ENCODE measurements around the gene TBC1D16.

DNA sequence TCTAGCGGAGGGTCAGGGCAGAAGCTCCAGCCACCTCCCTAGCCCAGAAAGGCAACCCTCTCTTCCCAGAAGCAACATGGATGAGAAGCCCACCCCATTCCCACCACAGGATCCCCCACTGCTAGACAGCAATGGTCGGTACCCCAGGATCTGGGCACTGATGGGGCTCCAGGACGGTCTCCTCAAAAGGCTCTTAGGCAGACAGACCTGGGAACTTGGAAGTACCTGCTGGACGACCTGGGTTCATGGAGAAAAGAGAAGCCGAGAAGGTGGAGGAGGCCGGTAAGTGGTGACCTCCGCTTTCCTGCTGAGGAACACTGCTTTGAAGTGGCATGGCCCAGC lies 96.6 kb downstream of the TBC1D16 start:
- TF ChIP-seq, protein P1, sequence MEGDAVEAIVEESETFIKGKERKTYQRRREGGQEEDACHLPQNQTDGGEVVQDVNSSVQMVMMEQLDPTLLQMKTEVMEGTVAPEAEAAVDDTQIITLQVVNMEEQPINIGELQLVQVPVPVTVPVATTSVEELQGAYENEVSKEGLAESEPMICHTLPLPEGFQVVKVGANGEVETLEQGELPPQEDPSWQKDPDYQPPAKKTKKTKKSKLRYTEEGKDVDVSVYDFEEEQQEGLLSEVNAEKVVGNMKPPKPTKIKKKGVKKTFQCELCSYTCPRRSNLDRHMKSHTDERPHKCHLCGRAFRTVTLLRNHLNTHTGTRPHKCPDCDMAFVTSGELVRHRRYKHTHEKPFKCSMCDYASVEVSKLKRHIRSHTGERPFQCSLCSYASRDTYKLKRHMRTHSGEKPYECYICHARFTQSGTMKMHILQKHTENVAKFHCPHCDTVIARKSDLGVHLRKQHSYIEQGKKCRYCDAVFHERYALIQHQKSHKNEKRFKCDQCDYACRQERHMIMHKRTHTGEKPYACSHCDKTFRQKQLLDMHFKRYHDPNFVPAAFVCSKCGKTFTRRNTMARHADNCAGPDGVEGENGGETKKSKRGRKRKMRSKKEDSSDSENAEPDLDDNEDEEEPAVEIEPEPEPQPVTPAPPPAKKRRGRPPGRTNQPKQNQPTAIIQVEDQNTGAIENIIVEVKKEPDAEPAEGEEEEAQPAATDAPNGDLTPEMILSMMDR (conservative IDR thresholded peaks at IDR 0.05 in 1 of 2, IDR thresholded peaks at IDR 0.05 in 1 of 2; ENCODE audit: low read depth in 1 of 2, low read length in 2 of 2), result no peak
- no peak for TF ChIP-seq EZH2 (IDR thresholded peaks at IDR 0.05; ENCODE audit: low read length, missing control alignments)
